IPS DF 4.7 (cell line): ENCODE data around the gene HES7.

Experiments used
- DNase-seq: peaks from one replicate; pipeline ENCODE4 v3.0.0-alpha.2; 2013; ENCODE audit warnings: low spot score; ENCODE audit errors: extremely low read depth

HES7 gene

GRCh38 chr17:8143581-8144400 is 19.9 kb upstream of the HES7 start:
- DNase-seq, result no peak

DNA sequence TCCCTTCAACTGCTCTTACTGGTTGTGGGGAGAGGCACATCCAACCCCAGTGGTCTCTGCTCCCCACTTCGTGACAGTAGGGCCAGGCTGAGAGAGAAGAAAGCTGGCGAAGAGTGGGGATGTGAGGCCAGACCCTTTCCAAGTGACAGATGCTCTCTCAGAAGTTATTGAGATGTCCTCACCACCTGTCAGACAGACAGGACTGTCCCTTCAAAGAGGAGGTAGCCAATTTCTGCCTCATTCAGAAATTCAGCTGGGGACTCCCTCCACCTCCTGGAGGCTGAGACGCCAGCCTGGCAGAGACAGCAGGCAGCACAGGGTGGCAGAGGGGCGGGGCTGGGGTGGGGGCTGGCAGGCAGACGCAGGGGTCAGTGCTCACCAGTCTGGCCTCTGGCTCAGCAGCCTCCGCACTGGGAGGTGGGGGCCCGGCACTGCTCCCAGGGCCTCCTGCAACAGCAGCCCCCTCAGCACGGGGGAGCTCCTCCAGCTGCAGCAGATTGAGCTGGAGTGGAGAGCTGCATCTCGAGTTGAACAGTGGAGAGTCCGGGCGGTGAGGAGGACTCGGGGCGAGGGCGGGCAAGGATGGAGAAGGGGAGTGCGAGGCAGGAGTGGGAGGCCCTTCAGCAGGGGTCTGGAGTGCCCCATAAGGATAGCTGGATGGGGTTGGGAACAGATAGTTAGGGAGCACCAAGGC is 19.1 kb upstream of the HES7 start:
- no peak for DNase-seq

DNA sequence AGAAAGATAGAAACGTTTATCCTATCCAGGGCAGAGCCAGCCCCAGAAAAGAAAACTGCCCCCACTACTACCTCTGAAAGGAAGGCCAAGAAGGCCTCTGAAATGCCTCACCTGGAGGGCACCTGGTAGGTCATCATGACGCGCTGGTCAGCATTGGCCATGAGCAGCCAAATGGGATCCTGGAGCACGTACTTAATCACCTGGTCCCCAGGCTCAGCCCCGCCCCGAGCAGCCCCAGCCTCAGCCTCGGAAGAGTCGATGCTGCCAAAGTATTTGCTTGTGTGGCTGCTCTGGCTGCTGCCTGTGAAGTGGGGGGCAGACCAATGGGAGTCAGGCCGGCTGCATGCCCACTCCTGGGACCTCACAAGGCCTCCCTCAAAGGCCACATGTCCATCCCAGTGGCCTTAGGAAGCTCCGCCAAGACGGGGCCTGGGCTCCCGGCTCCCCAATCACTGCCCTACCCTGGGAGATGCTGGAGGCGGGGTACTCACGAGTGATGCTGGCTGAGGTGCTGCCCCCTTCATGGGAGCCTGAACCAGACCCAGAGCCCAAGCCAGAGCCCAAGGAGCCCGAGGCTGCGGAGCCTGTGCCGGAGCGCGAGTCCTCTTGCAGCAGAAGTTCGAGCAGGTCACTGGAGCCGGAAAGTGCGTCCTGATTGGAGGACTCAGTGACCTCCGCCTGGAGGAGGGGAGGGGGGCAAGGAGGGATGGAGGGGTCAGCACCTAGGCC is 18.4 kb upstream of the HES7 start:
- no peak for DNase-seq

DNA sequence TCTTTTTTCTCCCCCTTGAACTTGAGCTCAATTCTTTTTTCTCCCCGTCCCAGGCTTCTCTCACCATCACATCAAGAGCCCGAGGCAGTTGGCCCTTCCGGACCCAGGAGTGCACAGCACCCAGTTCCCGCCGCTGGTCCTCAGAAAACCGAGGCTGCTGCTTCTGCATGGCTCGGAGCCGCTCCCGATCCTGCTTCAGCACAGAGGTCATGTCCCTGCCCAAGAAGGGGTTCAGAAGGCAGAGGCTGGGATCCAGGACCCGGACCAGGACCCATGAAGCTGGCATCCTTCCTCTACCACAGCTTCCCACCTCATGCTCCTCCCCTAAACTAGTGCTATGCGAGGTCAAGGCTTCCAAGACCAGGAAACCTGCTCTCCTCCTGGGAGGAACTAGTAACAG is 17.8 kb upstream of the HES7 start:
- DNase-seq, result no peak

DNA sequence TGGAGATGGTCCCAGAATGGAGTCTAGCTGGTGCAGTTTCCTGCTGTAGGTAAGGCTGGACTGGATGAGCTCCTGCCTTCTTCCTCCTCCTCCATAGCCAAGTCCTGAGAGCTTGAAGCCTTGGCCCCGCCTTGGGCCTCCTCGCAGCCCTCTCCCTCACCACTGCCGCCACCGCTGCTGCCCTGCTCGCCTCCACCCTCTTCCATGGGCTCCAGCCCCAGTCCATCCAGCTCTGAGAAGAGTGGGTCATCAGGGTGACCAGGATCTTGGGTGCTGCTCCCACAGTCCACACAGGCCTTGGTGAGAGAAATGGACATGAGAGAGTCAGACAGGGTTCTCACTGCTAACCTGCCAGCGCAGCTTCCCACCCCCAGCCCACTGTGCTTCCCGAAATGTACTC is 17.1 kb upstream of the HES7 start:
- no peak for DNase-seq

- no peak for DNase-seq
These were observed 16.4 kb upstream of the HES7 start for GRCh38 chr17:8140065-8141029.

- DNase-seq, result no peak
These were observed 14.9 kb upstream of the HES7 start for GRCh38 chr17:8138672-8139371.

DNA sequence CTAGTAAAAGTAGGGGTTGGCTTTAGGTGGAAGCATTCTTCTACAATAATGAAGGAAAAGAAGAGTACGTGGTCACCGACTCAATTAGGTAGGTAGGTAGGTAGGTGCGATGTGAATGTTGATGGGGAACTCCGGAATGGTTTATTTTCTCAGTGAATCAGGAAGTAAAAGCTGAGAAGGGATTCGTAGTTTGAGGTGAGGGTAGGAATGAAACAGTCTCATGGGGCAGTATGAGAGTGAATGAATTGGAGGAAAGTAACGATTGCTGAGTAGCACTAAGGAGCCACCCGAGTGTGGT is 14.4 kb upstream of the HES7 start:
- DNase-seq, result no peak

DNA sequence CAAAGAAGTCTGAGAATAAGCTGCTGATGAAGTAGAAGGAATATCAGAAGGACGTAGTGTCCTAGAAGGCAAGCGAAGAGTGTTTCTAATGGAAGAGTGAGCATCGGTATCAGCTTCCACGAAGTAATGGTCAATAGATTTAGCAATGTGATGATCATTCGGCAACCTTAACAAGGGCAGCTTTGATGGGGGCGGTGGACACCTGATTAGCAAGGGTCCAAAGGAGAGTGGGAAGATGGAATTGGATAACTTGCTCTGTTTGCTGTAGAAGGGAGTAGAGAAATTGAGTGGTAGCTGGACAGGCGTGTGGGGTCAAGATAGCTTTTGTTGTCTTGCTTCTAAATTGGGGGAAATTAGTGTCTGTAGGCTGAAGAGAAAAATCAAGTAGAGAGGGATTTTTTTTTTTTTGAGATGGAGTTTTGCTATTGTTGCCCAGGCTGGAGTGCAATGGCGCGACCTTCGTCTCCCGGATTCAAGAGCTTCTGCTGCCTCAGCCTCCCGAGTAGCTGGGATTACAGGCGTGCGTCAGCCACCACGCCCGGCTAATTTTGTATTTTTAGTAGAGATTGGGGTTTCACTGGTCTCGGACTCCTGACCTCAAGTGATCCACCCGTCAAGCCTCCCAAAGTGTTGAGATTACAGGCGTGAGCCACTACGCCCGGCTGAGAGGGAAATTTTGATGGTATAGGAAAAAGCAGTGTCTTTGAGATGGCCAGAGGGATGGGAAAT is 13.9 kb upstream of the HES7 start:
- DNase-seq, result no peak

- no peak for DNase-seq
These were observed 10.0 kb upstream of the HES7 start for GRCh38 chr17:8133941-8134340.

GRCh38 chr17:8133399-8133798 is 9.5 kb upstream of the HES7 start:
- no peak for DNase-seq

- DNase-seq, result no peak
These were observed 8.0 kb upstream of the HES7 start for GRCh38 chr17:8131844-8132441.

DNA sequence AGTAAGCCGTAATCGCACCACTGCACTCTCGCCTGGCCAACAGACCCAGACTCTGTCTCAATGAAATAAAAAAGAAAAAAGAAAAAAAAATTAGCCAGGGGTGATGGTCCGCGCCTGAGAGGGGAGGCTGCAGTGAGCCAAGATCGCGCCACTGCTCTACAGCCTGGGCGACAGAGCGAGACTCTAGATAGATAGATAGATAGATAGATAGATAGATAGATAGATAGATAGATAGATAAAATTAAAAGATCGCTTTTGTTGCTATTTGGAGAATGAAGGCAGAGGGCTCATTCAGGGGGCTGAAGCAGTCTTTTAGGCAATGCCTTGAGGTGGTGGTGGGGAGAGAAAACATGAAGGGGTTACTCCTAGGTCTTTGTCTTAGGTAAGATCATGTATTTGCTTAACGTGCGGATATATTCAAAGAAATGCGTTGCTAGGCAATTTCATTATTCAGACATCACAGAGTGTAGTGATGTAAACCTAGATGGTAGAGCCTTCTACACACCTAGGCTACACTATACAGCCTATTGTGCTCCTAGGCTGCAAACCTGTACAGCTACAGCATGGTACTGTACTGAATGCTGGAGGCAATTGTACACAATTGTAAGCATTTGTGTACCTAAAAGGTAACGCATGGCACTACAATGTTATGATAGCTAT is 4.3 kb upstream of the HES7 start:
- DNase-seq, result no peak

GRCh38 chr17:8126491-8127066 is 2.7 kb upstream of the HES7 start:
- DNase-seq, result no peak

GRCh38 chr17:8125947-8126490 is 2.1 kb upstream of the HES7 start:
- DNase-seq, result no peak

GRCh38 chr17:8125154-8125946 is 1.4 kb upstream of the HES7 start:
- no peak for DNase-seq

GRCh38 chr17:8124350-8125153 is 646 bp upstream of the HES7 start:
- no peak for DNase-seq
